ENCODE measurements around the gene ANKS4B. TPM values are rescaled to one million over a fixed set of nuclear protein-coding genes. Genes with fewer than 3 reads are reported as not detected.
"Not testable (repeated sequence)": the region's sequence is repeated elsewhere in the genome, so short reads cannot be mapped to it uniquely, and the experiment has no call there.

ANKS4B gene, protein sequence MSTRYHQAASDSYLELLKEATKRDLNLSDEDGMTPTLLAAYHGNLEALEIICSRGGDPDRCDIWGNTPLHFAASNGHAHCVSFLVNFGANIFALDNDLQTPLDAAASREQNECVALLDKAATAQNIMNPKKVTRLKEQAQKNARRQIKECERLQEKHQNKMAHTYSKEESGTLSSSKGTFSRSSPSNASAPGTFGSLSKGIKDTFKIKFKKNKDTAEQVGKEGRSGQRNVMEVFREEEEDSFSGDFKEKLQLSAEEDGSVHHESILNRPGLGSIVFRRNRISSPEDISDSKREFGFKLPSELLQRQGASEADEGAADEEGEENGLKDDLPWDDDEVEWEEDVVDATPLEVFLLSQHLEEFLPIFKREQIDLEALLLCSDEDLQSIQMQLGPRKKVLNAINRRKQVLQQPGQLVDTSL
- total RNA-seq (2014; rRNA removed) = not detected in 2 replicates
- not detected for polyA plus RNA-seq (2012)

DNA sequence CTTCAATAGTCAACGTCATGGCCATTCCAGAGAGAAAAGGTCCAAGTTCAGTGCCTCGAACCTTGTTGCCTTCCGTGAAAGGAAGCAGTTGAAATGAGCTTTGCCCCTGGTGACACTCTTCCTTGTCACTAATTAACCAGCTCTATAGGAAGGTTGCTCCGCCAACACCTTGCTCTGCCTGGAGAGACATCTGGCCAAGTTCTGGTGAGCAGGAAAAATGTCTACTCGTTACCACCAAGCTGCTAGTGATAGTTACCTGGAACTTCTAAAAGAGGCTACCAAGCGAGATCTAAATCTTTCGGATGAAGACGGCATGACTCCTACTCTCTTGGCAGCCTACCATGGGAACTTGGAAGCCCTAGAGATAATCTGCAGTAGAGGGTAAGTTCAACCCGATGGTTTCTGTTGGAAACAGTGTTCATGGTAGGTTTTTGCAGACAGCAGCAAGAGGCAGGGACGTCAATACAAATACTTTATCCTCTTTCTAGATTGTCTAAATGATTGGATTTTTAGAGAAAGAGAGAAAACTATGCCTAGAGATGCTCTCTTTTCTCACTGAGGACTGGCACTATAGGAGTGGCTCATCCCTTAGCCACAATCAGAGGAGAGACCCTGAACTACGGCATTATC is at the start of gene ANKS4B:
TSS of gene ANKS4B (plus strand) at position 179 of the 630 bp plus-strand sequence. CDS start at position 218, 39 bp downstream.
- no peak for DNase-seq (ENCODE audit: low read depth)

DNA sequence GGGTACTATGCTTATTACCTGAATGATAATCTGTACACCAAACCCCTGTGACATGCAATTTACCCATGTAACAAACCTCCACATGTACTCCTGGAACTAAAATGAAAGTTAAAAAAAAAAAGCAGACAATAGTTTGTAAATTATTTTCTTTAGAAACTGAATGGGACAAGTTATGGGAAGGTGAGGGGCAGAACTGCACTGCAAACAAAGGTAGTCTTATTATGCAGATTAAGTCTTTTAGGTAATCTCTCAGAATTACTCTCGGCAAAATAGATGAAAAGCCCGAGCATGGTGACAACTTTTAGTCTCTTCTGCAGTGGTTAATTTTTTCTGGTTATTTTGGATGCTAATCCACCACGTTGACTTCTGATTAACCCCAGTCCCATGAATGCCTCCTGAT is 49.5 kb upstream of the ANKS4B start:
- no peak for DNase-seq (ENCODE audit: low read depth)

DNA sequence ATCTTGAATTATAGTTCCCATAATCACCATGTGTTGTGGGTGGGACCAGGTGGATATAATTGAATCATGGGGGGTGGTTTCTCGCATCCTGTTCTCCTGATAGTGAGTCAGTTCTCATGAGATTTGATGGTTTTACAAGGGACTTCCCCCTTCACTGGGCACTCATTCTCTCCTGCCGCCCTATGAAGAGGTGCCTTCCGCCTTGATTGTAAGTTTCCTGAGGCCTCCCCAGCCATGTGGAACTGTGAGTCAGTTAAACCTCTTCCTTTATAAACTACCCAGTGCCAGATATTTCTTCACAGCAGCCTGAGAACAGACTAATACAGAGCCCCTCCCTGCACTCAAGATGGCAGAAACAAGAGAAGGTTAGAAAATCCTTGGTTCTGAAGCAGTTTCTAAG is 48.7 kb upstream of the ANKS4B start:
- peak; percentile 8 for DNase-seq (ENCODE audit: low read depth)

DNA sequence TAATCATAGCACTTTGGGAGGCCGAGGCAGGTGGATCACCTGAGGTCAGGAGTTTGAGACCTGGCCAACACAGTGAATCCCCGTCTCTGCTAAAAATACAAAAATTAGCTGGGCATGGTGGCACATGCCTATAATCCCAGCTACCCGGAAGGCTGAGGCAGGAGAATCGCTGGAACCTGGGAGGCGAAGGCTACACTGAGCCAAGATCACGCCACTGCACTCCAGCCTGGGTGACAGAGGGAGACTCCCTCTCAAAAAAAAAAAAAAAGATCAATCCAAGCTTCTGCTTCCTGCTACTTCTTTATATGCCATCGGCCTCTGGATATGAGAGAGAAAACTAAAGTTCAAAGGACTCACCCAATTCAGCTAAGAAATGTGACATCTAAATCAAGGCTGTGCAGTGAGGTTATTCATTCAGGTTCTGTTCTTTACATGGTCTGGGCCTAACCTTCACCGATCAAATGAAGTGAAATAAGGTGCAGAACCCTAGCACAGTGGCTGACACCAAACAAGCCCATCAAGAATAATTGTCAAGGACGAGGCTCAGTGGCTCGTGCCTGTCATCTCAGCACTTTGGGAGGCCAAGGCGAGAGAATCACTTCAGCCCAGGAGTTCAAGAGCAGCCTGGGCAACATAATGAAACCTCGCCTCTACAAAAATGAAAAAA is 47.7 kb upstream of the ANKS4B start:
- no peak for DNase-seq (ENCODE audit: low read depth)

DNA sequence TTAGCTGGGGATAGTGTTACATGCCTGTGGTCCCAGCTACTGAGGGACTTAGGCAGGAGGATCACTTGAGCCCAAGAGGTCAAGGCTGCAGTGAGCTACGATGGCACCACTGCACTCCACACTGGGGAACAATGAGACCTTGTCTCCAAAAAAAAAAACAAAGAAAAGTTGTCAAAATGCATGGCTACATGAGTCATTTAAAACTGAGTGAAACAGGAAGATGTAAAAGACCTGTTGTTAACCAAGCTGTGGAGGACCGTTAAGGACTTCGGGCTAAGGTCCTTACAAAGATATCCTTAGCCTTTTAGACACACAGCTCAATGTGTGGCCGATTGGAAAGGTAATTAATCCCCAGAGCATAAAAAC is 47.2 kb upstream of the ANKS4B start:
- DNase-seq (ENCODE audit: low read depth) = peak; percentile 12

DNA sequence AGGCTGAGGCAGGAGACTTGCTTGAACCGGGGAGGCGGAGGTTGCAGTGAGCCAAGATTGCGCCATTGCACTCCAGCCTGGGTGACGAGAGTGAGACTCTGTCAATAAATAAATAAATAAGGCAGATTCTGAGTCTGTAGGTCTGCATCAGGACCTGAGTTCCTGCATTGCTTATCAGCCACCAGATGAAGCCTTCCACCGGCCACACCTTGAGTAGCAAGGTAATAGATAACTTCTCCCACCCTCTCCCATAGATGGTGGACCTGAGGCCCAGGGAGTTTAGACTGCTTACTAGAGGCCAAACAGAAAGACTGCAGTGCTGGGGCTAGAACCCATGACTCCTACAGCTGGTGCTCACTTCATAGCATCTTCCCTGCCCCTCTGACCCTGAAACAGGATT is 44.2 kb upstream of the ANKS4B start:
- DNase-seq (ENCODE audit: low read depth) = no peak

DNA sequence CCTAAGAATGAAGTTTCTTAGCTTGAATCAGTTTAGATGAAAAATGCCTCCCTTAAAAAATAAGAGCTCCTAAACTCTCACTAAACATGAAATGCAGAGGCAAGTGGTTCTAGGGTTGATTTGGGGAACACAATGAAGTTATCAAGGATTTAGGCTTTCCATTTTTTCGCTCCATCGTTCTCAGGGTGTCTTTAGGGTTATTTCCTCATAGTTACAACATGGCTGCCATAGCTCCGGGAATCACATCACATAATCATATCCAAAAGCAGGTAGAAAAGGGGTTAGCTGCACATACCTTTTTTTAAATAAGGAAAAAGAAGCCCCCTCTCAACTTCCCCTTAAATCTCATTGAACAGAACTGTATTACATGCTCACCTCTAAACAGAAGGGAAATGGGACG is 43.5 kb upstream of the ANKS4B start:
- DNase-seq (ENCODE audit: low read depth) = no peak

DNA sequence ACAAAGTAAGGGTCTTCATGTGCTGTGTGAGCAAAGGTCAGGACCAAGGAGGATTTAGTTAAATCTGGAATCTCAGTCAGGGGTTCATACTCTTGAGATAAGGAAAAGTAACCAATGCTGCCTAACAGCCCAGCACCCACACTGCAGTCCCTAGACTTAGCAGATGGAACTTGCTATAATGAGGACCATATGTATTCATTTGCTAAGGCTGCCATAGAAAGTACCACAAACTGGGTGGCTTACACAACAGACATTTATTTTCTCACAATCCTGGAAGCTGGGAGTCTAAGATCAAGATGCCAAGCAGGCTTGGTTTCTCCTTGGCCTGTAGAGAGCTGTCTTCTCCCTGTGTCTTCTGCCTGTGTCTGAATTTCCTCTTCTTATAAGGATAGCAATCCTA is 42.9 kb upstream of the ANKS4B start:
- no peak for DNase-seq (ENCODE audit: low read depth)

DNA sequence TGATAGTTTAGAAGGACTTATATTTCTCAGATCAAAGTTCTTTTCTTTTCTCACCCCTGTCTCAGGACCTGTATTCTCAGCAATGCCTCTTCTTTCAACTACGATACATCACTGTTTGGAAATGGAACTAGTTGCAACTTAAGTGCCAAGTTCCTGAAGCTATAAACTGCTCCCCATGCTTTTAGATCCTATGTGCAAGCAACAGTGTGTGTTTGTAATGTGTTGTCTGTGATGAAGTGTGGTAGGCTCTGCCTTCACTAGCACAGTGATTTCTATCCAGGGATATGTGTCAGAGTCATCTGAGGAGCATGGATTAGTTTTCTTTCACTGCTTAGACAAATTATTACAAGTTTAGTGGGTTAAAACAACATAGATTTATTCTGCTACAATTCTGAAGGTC is 40.5 kb upstream of the ANKS4B start:
- DNase-seq (ENCODE audit: low read depth) = no peak

DNA sequence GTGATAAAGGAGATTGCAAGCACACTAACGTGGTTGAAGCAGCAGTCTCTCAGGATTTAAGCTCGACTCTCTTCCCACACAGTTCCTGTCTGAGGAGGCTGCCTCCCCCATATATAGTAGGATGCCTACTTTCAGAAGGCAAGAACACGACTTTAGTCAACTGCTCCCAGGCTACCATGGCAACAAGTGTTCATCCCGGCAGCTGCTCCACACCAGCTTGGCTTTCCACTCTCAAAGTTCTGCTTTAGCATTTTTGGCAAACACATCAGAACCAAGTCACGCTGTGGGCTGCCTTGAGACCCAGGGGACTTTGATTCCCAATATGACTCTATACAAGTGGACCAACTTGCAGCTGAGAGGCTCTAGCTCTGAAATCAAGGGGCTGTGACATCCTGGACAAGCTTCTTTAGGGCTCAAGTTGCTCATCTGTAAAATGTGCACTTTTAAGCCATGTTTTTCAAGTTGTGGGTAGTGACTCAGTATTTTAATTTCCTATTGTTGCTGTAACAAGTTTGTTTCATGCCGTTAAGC is 38.7 kb upstream of the ANKS4B start:
- peak; percentile 72 for DNase-seq (ENCODE audit: low read depth)

DNA sequence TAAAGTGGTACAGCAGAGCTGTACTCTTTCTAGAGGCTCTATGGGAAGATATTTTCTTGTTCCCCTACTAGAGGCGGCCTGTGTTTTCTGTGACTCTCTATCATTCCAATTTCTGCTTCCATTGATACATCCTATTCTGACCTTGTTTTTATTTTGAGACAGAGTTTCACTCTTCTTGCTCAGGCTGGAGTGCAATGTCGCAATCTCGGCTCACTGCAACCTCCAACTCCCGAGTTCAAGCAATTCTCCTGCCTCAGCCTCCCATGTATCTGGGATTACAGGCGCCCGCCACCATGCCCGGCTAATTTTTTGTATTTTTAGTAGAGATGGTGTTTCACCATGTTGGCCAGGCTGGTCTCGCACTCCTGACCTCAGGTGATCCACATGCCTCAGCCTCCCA is 38.2 kb upstream of the ANKS4B start:
- not testable (repeated sequence) for DNase-seq (ENCODE audit: low read depth)

DNA sequence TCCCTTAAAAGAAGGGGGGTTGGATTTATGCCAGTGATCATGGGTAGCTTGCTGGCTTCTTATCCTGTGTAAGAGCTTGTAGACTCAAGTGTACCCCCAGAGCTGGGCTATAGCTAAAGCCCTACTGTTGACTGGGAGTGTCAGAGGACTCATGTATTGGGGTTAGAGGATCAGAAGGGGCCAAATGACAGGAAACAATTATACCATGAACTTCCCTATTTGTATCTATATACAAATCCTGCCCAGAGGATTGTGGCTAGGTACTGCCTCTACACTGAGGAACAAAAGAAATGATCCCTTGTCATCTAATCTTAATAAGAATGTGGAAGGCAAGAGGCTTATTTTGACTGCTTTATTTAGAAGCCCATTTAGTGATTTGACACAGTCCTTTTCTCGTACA is 36.4 kb upstream of the ANKS4B start:
- no peak for DNase-seq (ENCODE audit: low read depth)

DNA sequence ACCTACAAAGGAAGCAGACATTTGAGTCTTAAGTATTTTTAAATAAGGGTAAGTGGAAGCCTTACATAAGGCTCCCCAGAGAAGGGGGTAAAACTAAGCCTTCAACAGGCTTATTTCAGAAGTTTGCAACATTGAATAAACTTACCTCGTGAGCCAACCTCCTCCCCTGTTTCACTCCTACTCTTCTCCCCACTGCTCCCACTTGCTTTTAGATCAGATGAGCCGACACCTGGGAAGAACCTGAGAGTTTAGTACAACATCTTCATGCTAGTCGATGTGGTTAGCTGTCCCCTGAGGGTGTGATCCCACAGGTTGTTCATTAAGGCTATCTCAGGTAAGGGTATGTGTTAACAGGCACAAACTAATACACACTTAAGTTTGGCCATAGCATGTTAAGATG is 35.9 kb upstream of the ANKS4B start:
- DNase-seq (ENCODE audit: low read depth) = no peak

DNA sequence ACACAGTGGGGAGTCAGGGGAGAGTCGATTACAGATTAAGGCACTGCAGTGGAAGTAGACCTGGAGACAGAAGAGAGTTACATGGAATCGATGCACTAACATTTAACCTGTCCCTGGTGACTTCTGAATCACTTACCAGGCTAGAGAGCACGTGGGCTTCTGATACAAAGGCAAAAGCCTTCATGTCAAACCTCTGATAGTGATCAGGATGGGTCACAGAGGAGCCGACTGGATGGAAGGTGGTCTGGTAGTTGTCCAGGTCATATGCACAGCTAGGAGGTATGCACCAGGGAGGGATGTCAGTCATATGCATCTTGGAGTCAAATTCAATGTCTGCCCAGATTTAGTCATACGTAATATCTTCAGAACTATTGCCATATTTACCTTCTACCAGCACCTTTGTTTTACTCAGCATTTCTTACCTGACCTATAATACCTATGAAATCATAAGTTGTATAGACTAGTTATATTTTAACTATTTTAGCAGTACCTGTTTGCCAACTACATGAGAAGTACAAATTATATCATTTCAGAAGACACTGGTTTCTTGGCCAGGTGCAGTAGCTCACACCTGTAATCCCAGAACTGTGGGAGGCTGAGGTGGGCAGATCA is 33.8 kb upstream of the ANKS4B start:
- DNase-seq (ENCODE audit: low read depth) = no peak

DNA sequence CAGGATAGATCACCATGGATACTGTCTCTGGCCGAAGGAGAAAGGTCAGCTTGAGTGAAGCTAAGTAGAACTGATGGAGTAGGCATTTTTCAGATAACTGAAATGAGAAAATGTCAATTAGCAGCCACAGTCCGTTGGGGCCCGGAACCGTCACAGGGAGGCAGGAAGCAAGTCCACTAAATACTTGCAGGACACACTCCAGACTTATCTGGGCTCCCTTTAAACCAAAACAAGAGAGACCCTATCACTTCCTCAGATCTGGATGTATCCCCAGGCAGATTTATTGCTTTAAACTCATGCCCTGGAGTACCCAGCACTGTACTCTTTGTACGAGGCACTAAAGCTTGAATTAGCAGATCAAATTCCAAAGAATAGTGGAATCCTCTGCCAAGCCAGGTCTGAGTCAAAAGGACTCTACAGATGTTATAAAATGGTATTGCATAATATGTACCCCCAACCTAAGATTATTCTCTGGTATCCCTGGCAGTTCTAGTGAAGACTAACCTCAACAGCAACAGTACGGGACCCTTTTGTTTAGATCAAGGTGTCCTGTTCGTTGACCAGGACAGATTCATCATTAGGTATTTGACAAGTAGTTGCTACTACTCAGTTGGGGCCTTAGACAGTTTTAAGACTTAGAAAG is 30.2 kb upstream of the ANKS4B start:
- no peak for DNase-seq (ENCODE audit: low read depth)

DNA sequence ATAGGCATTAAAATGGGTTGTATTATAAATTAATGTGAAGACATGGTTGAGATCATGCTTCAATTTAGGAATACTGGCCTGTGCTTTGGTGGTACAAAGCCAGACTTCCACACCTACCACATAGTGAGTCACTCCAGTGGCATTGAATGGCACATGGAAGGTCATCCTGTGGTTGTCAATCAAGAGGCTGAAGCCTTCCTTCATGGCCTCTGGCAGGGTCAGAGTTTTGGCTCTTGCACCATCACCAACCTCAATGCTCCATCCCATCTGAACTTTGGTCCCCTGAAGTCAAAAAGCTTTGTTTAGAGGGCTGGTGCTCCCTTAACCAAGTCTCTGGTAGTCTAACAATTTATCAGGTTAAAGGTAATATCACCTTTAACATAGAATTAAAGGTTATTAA is 28.2 kb upstream of the ANKS4B start:
- DNase-seq (ENCODE audit: low read depth) = peak; percentile 31

DNA sequence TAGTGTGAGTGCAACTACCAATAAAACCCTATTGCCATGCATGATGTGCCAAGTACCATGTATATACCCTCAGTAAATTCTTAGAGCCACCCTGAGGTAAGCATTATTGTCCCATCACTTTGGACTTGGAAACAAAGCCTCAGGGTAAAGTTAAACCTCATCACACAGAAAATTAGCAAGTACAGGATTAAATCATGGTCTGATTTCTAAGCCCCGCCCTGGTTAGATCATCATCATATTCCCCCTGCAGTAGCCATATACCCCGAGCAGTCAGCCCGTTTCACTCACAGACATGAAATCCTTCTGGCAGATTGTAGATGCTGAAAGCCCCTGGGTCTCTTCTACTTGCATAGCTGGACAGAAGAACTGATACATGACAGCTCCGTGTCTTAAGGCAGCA is 26.9 kb upstream of the ANKS4B start:
- no peak for DNase-seq (ENCODE audit: low read depth)

DNA sequence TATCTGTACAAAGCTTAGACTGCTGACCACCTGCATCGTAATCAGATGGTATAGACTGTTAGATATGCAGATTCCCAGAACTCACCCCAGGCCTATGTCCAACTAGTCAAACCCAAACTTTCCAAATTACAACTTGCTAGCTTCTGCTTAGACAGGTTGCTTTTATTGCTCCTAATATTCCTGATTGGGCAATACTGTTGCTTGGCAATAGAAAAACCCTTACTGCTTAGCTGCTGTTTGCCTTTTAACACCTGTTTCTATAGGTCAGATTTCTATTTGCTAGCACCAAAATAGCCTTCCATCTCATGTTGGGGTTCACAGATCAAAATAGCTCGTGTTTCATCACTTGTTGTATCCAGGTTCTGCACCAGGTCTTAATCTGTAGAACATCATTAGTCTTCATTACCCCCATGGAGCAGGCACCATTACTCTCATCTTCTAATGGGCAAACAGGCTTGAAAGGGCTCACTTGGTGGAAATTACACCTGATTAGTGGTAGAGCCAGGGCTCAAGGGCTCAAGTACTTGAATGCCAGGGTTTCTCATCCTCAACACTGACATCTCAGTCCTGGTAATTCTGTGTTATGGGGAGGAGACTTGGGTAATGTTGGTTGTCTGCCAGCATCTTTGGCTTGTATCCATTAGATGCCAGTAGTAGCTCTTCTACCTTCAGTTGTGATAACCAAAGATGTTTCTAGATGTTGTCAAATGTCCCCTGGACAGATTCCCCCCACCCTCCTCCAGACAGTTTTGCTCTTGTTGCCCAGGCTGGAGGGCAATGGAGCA is 24.9 kb upstream of the ANKS4B start:
- DNase-seq (ENCODE audit: low read depth) = no peak

DNA sequence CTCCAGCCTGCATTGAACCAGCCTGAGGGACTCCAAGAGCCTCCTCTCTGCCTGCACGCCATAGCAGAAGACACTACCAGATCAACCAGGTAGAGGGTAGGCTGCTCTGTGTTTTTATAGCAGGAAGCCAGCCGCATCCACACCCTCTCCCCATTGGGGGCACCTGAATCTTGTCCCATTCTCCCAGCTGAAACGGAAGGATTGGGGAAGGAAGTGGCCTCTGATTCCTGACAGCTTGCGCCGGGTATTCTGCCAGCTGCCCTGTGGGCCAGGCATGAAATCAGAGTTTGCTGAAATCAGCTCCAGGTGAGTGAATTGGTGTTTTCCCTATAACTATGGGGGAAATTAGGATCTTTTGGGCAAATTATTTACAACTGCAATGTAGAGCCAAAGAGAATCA is 22.0 kb upstream of the ANKS4B start, which contains the start of gene ZP2:
TSS of gene ZP2 (minus strand) at position 89 of the 400 bp plus-strand sequence. CDS start at position 62, 27 bp downstream.
- no peak for DNase-seq (ENCODE audit: low read depth)

DNA sequence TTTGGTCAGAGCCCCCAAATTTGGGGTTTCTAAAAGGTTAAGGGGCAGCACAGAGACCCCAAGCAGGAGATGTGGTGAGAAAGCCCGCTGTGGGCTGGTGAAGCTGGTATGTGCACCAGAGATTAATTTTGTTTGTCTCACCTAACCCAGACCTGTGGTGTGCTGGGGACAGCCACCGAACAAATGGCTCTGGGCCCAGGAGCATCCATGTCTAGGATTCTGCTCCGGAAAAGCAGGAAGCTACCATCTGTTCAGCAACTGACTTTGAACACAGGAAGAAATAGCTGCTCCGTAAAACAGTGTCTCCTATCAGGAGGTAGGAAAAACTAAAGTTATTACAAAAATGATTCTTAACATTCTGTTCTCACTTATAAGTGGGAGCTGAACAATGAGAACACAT is 19.4 kb upstream of the ANKS4B start:
- DNase-seq (ENCODE audit: low read depth) = no peak

DNA sequence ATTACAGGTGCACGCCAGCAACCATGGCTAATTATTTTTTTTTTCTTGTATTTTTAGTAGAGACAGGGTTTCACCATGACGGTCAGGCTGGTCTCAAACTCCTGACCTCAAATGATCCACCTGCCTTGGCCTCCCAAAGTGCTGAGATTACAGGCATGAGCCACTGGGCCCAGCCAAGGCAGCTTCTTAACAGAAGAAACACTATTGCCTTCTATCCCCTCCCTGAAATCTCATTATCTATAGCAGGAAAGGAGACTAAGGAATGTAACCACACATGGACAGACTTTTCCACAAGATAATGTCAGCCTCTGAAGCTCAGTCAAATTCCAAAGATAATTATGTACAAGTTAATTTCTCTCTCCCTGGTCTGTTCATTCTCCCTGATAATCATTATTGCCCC is 16.4 kb upstream of the ANKS4B start:
- DNase-seq (ENCODE audit: low read depth) = no peak

All from LHCN-M2 (cell line).